ENCODE results near the gene NCK2. TPM values are rescaled to one million over a fixed set of nuclear protein-coding genes. Genes with fewer than 3 reads are reported as not detected.

Gene NCK2
- total RNA-seq (2022; extraction: Qiagen RNA extraction), result 22.4 to 27.7 TPM (median 26.3 TPM) in 5 replicates

DNA sequence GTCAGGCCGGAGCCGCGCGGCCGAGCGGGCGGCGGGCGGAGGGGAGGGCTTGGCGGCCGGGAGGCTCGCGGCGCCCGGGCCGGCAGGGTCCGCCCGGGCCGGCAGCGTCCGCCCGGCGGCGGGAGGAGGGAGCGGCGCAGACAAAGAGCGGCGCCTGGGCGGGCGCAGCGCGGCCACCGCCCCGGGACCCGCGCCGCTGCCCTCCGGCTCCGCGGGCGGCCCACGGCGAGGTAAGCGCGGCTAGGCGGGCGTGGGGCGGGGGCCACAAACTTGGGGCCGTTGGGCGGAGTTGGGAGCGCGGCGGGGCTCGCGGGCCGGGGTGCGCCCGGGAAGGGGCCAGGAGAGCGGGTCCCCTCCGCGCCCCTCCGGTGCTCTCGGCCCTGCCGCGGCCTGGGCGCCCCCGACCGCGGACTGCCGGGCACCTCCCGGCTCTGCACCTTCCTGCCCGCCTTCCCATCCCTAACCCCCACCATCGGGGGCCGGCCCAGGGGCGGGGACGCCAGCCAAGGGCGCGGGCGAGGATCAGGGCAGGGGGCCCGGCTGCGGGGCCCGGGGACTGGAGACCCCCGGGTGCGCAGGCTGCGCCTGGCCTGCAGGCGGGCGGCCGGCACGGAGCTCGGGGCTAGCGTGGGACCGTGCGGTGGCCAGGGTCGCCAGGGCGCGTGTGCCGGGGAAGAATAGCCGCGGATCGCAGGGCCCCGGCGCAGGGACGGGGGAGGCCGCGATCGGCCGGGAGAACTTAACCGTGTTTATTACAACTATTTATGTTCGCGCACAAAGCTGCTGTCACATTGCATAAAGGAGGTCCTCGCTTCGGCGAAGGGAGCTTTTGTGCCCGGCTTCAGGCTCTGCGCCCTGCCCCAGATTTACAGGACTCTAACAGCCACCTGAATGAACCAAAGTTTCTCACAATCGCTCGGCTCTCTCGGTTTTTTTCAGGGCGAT lies at the start of gene NCK2:
Gene NCK2 (plus strand): TSS at position 4 of the 945 bp plus-strand sequence. CDS start 110,152 bp downstream, outside the sequence.

Data from A549 treated with dexamethasone at 1 μM for 4 hours (cell line).